NCI-H128 (cell line): ENCODE data around the gene BICC1.
"Not testable (repeated sequence)": the region's sequence is repeated elsewhere in the genome, so short reads cannot be mapped to it uniquely, and the experiment has no call there.

ENCODE experiments used
- DNase-seq: peaks from one replicate; lab custom pipeline; 2025; ENCODE audit not compliant: unreplicated experiment; lab: John Stamatoyannopoulos, UW

Gene BICC1

GRCh38 chr10:58843760-58844159 lies 331.1 kb downstream of the BICC1 start:
- DNase-seq, result no peak

GRCh38 chr10:58844680-58845079 lies 332.0 kb downstream of the BICC1 start:
- DNase-seq, result no peak

- no peak for DNase-seq
Measured at GRCh38 chr10:58846856-58847255, 334.2 kb downstream of the BICC1 start.

GRCh38 chr10:58851606-58852005 lies 338.9 kb downstream of the BICC1 start:
- DNase-seq, result no peak

- DNase-seq, result no peak
Measured at GRCh38 chr10:58853668-58854067, 341.0 kb downstream of the BICC1 start.

- DNase-seq, result no peak
Measured at GRCh38 chr10:58854811-58855210, 342.1 kb downstream of the BICC1 start.

- no peak for DNase-seq
Measured at GRCh38 chr10:58856508-58857240, 344.0 kb downstream of the BICC1 start.

GRCh38 chr10:58857251-58857805 lies 344.7 kb downstream of the BICC1 start:
- no peak for DNase-seq

- not testable (repeated sequence) for DNase-seq
Measured at GRCh38 chr10:58858123-58858522, 345.5 kb downstream of the BICC1 start.

- no peak for DNase-seq
Measured at GRCh38 chr10:58859526-58859925, 346.9 kb downstream of the BICC1 start.

- DNase-seq, result no peak
Measured at GRCh38 chr10:58867683-58868082, 355.0 kb downstream of the BICC1 start.

- no peak for DNase-seq
Measured at GRCh38 chr10:58868736-58869435, 356.2 kb downstream of the BICC1 start.

GRCh38 chr10:58870070-58870469 lies 357.4 kb downstream of the BICC1 start:
- DNase-seq, result no peak

GRCh38 chr10:58873161-58873560 lies 360.5 kb downstream of the BICC1 start:
- DNase-seq, result no peak
